Type B pancreatic cell (in vitro differentiated cells): ENCODE measurements around the gene PPOX. TPM values are rescaled to one million over a fixed set of nuclear protein-coding genes. Genes with fewer than 3 reads are reported as not detected.

Experiments used
- DNase-seq: peaks from one replicate; pipeline ENCODE4 v3.0.0; 2021; ENCODE audit warnings: mixed read lengths; ENCODE audit not compliant: unreplicated experiment; ENCODE audit errors: extremely low spot score
- H3K27ac Mint-ChIP-seq: 2 replicates; pipeline ENCODE4 v1.8.0; 2021; ENCODE audit warnings: mild to moderate bottlenecking, mixed read lengths
- H3K27me3 Mint-ChIP-seq: 2 replicates; pipeline ENCODE4 v1.8.0; 2021; ENCODE audit warnings: mixed read lengths
- H3K36me3 Mint-ChIP-seq: 2 replicates; pipeline ENCODE4 v1.8.0; 2021; ENCODE audit warnings: mixed read lengths
- H3K4me1 Mint-ChIP-seq: one replicate; pipeline ENCODE4 v1.8.0; 2021; ENCODE audit warnings: mixed read lengths; ENCODE audit not compliant: unreplicated experiment
- H3K4me3 Mint-ChIP-seq: 2 replicates; pipeline ENCODE4 v1.8.0; 2021; ENCODE audit warnings: mild to moderate bottlenecking, mixed read lengths
- H3K9me3 Mint-ChIP-seq: 2 replicates; pipeline ENCODE4 v1.8.0; 2021; ENCODE audit warnings: mixed read lengths
- CTCF ChIP-seq: fragments of 200-600 bp; sonication (generic); conservative IDR thresholded peaks from 2 replicates; pipeline ENCODE4 v1.5.0; 2021; ENCODE audit warnings: antibody characterized with exemption, mild to moderate bottlenecking
- total RNA-seq: library from RNA; stranded (reverse); gene quantifications from 2 replicates; pipeline ENCODE4 v1.2.1, GENCODE V29; 2021; ENCODE audit warnings: low replicate concordance

Gene PPOX
- total RNA-seq, 1 donor from 2014 or later: 43.6 TPM

GRCh38 chr1:161196111-161196510 is 29.9 kb downstream of the PPOX start:
- TF ChIP-seq CTCF: no peak
- H3K27me3 Mint-ChIP-seq: peaks cover 9% of the 10 kb centered on the region
- H3K4me1 Mint-ChIP-seq: peaks cover 24% of the 10 kb centered on the region
- no peaks in the 10 kb centered on the region for H3K9me3 Mint-ChIP-seq
- H3K27ac Mint-ChIP-seq: no peak overlapping the region
- H3K4me3 Mint-ChIP-seq: no peak overlapping the region
- no peaks in the 10 kb centered on the region for H3K36me3 Mint-ChIP-seq
- no peak for DNase-seq

GRCh38 chr1:161196521-161197451 is 30.6 kb downstream of the PPOX start:
- TF ChIP-seq CTCF: no peak
- no peaks in the 10 kb centered on the region for H3K36me3 Mint-ChIP-seq
- peaks cover 9% of the 10 kb centered on the region for H3K27me3 Mint-ChIP-seq
- H3K4me3 Mint-ChIP-seq: peak overlapping the region; percentile 70
- no peaks in the 10 kb centered on the region for H3K9me3 Mint-ChIP-seq
- peak overlapping the region; percentile 48 for H3K27ac Mint-ChIP-seq
- no peak for DNase-seq
- H3K4me1 Mint-ChIP-seq: peaks cover 31% of the 10 kb centered on the region

- no peak for DNase-seq
- Mint-ChIP-seq H3K27me3 (peaks cover 9% of the 10 kb centered on the region), H3K36me3 (no peaks in the 10 kb centered on the region), H3K27ac (peak overlapping the region; percentile 48), H3K4me3 (peak overlapping the region; percentile 72), H3K4me1 (peaks cover 29% of the 10 kb centered on the region), H3K9me3 (no peaks in the 10 kb centered on the region)
- no peak for TF ChIP-seq CTCF
Measured at GRCh38 chr1:161197560-161198193, 31.5 kb downstream of the PPOX start.

- Mint-ChIP-seq H3K4me3 (peak overlapping the region; percentile 76), H3K9me3 (no peaks in the 10 kb centered on the region), H3K4me1 (peaks cover 27% of the 10 kb centered on the region), H3K27me3 (peaks cover 9% of the 10 kb centered on the region), H3K27ac (peak overlapping the region; percentile 50), H3K36me3 (no peaks in the 10 kb centered on the region)
- no peak for TF ChIP-seq CTCF
- no peak for DNase-seq
Measured at GRCh38 chr1:161198194-161198896, 32.1 kb downstream of the PPOX start.

- Mint-ChIP-seq H3K4me3 (peak within 1 kb of the TSS; percentile 76), H3K27me3 (peaks cover 9% of the 10 kb centered on the region), H3K36me3 (peaks cover under 1% of the 10 kb centered on the region), H3K4me1 (peaks cover 27% of the 10 kb centered on the region), H3K9me3 (no peaks in the 10 kb centered on the region), H3K27ac (peak within 1 kb of the TSS; percentile 50)
- DNase-seq: no peak
- no peak for TF ChIP-seq CTCF
Measured at GRCh38 chr1:161198897-161199431, 32.7 kb downstream of the PPOX start, which contains the start of gene ADAMTS4. TSS of gene ADAMTS4 (minus strand) at chr1:161199054. CDS start at chr1:161198627, 427 bp downstream.
